ENCODE results near the gene MAN1B1.

MAN1B1 gene

GRCh38 chr9:137075275-137075775 lies 11.5 kb upstream of the MAN1B1 start:
- TF ChIP-seq, protein P1, sequence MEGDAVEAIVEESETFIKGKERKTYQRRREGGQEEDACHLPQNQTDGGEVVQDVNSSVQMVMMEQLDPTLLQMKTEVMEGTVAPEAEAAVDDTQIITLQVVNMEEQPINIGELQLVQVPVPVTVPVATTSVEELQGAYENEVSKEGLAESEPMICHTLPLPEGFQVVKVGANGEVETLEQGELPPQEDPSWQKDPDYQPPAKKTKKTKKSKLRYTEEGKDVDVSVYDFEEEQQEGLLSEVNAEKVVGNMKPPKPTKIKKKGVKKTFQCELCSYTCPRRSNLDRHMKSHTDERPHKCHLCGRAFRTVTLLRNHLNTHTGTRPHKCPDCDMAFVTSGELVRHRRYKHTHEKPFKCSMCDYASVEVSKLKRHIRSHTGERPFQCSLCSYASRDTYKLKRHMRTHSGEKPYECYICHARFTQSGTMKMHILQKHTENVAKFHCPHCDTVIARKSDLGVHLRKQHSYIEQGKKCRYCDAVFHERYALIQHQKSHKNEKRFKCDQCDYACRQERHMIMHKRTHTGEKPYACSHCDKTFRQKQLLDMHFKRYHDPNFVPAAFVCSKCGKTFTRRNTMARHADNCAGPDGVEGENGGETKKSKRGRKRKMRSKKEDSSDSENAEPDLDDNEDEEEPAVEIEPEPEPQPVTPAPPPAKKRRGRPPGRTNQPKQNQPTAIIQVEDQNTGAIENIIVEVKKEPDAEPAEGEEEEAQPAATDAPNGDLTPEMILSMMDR (IDR thresholded peaks at IDR 0.05; ENCODE audit: insufficient read depth, low read length): no peak
- TF ChIP-seq GABPA (IDR thresholded peaks at IDR 0.05; ENCODE audit: low read depth): no peak
- no peak for TF ChIP-seq POLR2AphosphoS5 (IDR thresholded peaks at IDR 0.05; ENCODE audit: low read depth)
- TF ChIP-seq SPI1 (IDR thresholded peaks at IDR 0.05; ENCODE audit: borderline replicate concordance, low read depth): no peak
- no peak for TF ChIP-seq REST (IDR thresholded peaks at IDR 0.05; ENCODE audit: insufficient replicate concordance, low read depth)
- no peak for DNase-seq (ENCODE audit: low read depth in 1 of 2, low spot score in 1 of 2)
- Histone ChIP-seq H3K4me3 (replicated peaks; ENCODE audit: insufficient read depth, low read length) (no peak overlapping the region), H3K27ac (replicated peaks) (no peak overlapping the region), H3K27me3 (ENCODE audit: insufficient read depth, poor library complexity, severe bottlenecking) (peaks cover 10% of the 10 kb centered on the region)

DNA sequence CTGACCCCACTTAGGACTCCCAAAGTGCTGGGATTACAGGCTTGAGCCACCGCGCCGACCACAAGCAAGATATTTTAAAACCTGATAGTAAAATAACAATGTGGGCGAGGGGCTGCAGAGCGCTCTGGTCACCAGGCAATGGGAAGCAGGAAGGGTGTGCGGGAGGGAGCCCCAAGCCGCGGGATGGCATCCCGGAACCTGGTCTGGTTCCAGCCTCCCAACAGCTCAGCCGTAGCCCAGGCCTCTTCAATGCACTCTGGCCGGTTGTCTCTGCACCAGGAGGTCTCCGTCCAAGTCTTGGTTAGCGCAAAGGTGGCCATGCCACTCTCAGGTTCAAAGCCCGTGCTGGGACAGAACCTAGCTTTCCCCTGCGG lies 10.2 kb upstream of the MAN1B1 start:
- H3K27ac ChIP-seq (replicated peaks): no peak overlapping the region
- no peak overlapping the region for H3K4me3 ChIP-seq (replicated peaks; ENCODE audit: insufficient read depth, low read length)
- no peak for TF ChIP-seq SPI1 (IDR thresholded peaks at IDR 0.05; ENCODE audit: borderline replicate concordance, low read depth)

GRCh38 chr9:137077010-137077747 lies 9.6 kb upstream of the MAN1B1 start, which contains the start of gene UAP1L1:
Gene UAP1L1 (plus strand): TSS chr9:137077517. CDS start chr9:137077533, 16 bp downstream.
- TF ChIP-seq REST (IDR thresholded peaks at IDR 0.05; ENCODE audit: insufficient replicate concordance, low read depth) (no peak), SPI1 (IDR thresholded peaks at IDR 0.05; ENCODE audit: borderline replicate concordance, low read depth) (no peak), POLR2AphosphoS5 (IDR thresholded peaks at IDR 0.05; ENCODE audit: low read depth) (no peak), GABPA (IDR thresholded peaks at IDR 0.05; ENCODE audit: low read depth) (no peak)
- TF ChIP-seq, protein P1 (IDR thresholded peaks at IDR 0.05; ENCODE audit: insufficient read depth, low read length): no peak
- DNase-seq (ENCODE audit: low read depth in 1 of 2, low spot score in 1 of 2): peak in 1 of 2 experiments; percentile 66
- peaks cover 10% of the 10 kb centered on the region for H3K27me3 ChIP-seq (ENCODE audit: insufficient read depth, poor library complexity, severe bottlenecking)
- no peak within 1 kb of the TSS for H3K27ac ChIP-seq (replicated peaks)
- peak within 1 kb of the TSS; percentile 60 for H3K4me3 ChIP-seq (replicated peaks; ENCODE audit: insufficient read depth, low read length)

More for the DNA sequence above, 10.2 kb upstream of the MAN1B1 start:
- peaks cover 10% of the 10 kb centered on the region for H3K27me3 ChIP-seq (ENCODE audit: insufficient read depth, poor library complexity, severe bottlenecking)
- DNase-seq (ENCODE audit: low read depth in 1 of 2, low spot score in 1 of 2): no peak

DNA sequence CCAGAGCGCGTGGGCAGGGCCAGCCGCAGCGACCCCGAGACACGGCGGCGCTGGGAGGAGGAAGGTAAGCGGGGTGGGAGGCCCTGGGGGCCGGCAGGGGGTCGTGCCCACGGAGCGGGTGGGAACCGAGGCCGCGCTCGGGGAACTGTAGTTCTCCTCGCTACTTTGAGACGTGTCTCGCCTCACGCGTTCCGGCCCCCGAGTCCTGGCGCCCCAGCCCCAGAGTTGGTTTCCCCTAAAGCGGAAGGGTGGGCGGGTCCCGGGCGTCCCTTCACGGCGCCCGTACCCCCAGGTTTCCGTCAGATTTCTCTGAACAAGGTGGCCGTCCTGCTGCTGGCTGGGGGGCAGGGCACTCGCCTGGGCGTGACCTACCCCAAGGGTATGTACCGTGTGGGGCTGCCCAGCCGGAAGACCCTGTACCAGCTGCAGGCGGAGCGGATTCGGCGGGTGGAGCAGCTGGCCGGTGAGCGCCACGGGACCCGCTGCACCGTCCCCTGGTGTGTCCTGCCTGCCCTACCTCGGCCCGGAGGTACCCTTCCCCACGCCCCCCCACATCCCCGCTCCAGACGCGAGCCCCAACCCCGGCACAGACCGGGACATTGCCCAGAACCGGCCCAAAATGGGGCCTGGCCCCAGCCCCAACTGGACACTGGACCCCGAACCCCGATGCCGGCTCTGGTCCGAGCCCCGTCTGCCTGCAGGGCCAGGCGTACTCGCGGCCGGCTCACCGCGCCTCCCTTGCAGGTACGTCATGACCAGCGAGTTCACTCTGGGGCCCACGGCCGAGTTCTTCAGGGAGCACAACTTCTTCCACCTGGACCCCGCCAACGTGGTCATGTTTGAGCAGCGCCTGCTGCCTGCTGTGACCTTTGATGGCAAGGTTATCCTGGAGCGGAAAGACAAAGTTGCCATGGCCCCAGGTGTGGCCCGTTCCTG lies 8.8 kb upstream of the MAN1B1 start:
- TF ChIP-seq GABPA (IDR thresholded peaks at IDR 0.05; ENCODE audit: low read depth) (no peak), POLR2AphosphoS5 (IDR thresholded peaks at IDR 0.05; ENCODE audit: low read depth) (no peak), SPI1 (IDR thresholded peaks at IDR 0.05; ENCODE audit: borderline replicate concordance, low read depth) (no peak), REST (IDR thresholded peaks at IDR 0.05; ENCODE audit: insufficient replicate concordance, low read depth) (no peak)
- TF ChIP-seq, protein P1 (IDR thresholded peaks at IDR 0.05; ENCODE audit: insufficient read depth, low read length): no peak
- peak overlapping the region; percentile 60 for H3K4me3 ChIP-seq (replicated peaks; ENCODE audit: insufficient read depth, low read length)
- DNase-seq (ENCODE audit: low read depth in 1 of 2, low spot score in 1 of 2): no peak
- H3K27ac ChIP-seq (replicated peaks): no peak overlapping the region
- peaks cover 10% of the 10 kb centered on the region for H3K27me3 ChIP-seq (ENCODE audit: insufficient read depth, poor library complexity, severe bottlenecking)
